K562 (cell line): Measurements from ENCODE around the gene CNTFR. TPM values are rescaled to one million over a fixed set of nuclear protein-coding genes. Genes with fewer than 3 reads are reported as not detected.

ENCODE experiments used
- ATAC-seq: fragments of 200-7000 bp; cut with Tn5 transposase; 3 replicates; pipeline ENCODE4 v1.9.1; 2020; ENCODE audit warnings: moderate library complexity
- BruUV-seq: library from RNA; stranded (reverse); fragments of 400-500 nt; replicated peaks from 2 replicates; lab custom pipeline; 2021; lab: Mats Ljungman, UMichigan
- CTCF ChIA-PET: fragments of 300-600 bp; formaldehyde crosslinking; extraction: SDS; loops from one replicate; lab custom pipeline; 2021; ENCODE audit warnings: low intra/inter-chr PET ratio; lab: Yijun Ruan, JAX
- POLR2A ChIA-PET: fragments of 300-600, 350-650 bp; sonication (Branson Sonifier 250); formaldehyde crosslinking; extraction: SDS; loops from one replicate; lab custom pipeline; 2021; ENCODE audit warnings: antibody characterized with exemption, inconsistent platforms; lab: Yijun Ruan, JAX
- DNase-seq, 4 experiments: peaks; one replicate each; pipeline versions ENCODE4 v3.0.0 to v3.0.0-alpha.2; 2011 to 2018; ENCODE audit warnings: low spot score in 3 of 4, mixed read lengths in 3 of 4; ENCODE audit errors: extremely low read depth in 1 of 4
- FAIRE-seq: peaks from 2 replicates; lab custom pipeline; 2011; peaks lifted over from hg19 to GRCh38; lab: Jason Lieb, UNC
- H2AFZ ChIP-seq: 2 replicates; pipeline ENCODE4 v1.6.0; 2011; ENCODE audit warnings: low read depth, low read length, control low read depth, inconsistent platforms
- H3K27ac ChIP-seq: fragments of 200-600 bp; 3 replicates; pipeline ENCODE4 v1.8.0; 2011; ENCODE audit warnings: low read depth, mild to moderate bottlenecking, control low read depth, inconsistent platforms, low read length, moderate library complexity, mixed read lengths; ENCODE audit errors: extremely low read depth
- H3K27me3 ChIP-seq, 2 experiments: fragments of 300-600 bp in 1 of 2; 2 replicates in 1 of 2; 3 replicates in 1 of 2; pipeline versions ENCODE4 v1.6.0 to v1.8.0; 2011; ENCODE audit warnings: inconsistent platforms in 2 of 2, low read length in 2 of 2, mild to moderate bottlenecking in 1 of 2, mixed read lengths in 1 of 2, moderate library complexity in 1 of 2; ENCODE audit not compliant: control insufficient read depth in 2 of 2, insufficient read depth in 2 of 2
- H3K36me3 ChIP-seq: fragments of 300-600 bp; 3 replicates; pipeline ENCODE4 v1.8.0; 2011; ENCODE audit warnings: mild to moderate bottlenecking, low read length, inconsistent platforms; ENCODE audit not compliant: control insufficient read depth, insufficient read depth
- H3K4me1 ChIP-seq, 2 experiments: fragments of 200-600 bp in 1 of 2; replicated peaks in 1 of 2; 2 replicates in 1 of 2; 3 replicates in 1 of 2; pipeline versions ENCODE4 v1.5.1 to v1.8.0; 2011; ENCODE audit warnings: inconsistent platforms in 2 of 2, low read length in 2 of 2, mild to moderate bottlenecking in 1 of 2, mixed read lengths in 1 of 2, moderate library complexity in 1 of 2; ENCODE audit not compliant: control insufficient read depth in 2 of 2, insufficient read depth in 2 of 2
- H3K4me2 ChIP-seq: 2 replicates; pipeline ENCODE4 v1.6.1; 2011; ENCODE audit warnings: low read length, control low read depth, inconsistent platforms, mixed read lengths; ENCODE audit not compliant: insufficient read depth
- H3K4me3 ChIP-seq: fragments of 200-600 bp; sonication (generic), shearing (Covaris generic); 2 replicates; pipeline ENCODE4 v1.5.1; 2016; ENCODE audit warnings: control low read depth, inconsistent platforms
- H3K79me2 ChIP-seq: fragments of 200-600 bp; 3 replicates; pipeline ENCODE4 v1.8.0; 2011; ENCODE audit warnings: low read length, inconsistent platforms; ENCODE audit not compliant: control insufficient read depth, insufficient read depth
- H3K9ac ChIP-seq, 2 experiments: 2 replicates each; pipeline versions ENCODE4 v1.6.0 to v1.6.1; 2011; ENCODE audit warnings: low read depth in 2 of 2, low read length in 2 of 2, control low read depth in 1 of 2, inconsistent platforms in 1 of 2, mild to moderate bottlenecking in 1 of 2, mixed read lengths in 1 of 2; ENCODE audit not compliant: insufficient read depth in 1 of 2
- H3K9me1 ChIP-seq: one replicate; pipeline ENCODE4 v1.6.0; 2011; ENCODE audit warnings: inconsistent platforms, mild to moderate bottlenecking, low read length, moderate library complexity; ENCODE audit not compliant: control insufficient read depth, insufficient read depth
- H3K9me3 ChIP-seq: replicated peaks from 2 replicates; pipeline ENCODE4 v1.5.1; 2011; ENCODE audit warnings: low read depth, low read length, inconsistent platforms; ENCODE audit not compliant: control insufficient read depth, insufficient read depth
- H4K20me1 ChIP-seq: replicated peaks from 2 replicates; pipeline ENCODE4 v1.6.1; 2011; ENCODE audit warnings: low read length, inconsistent platforms, mixed read lengths; ENCODE audit not compliant: control insufficient read depth, insufficient read depth
- AFF4 ChIP-seq: sonication (generic); formaldehyde crosslinking; IDR thresholded peaks from 2 replicates; pipeline ENCODE4 v1.8.0; 2023; ENCODE audit warnings: mild to moderate bottlenecking, missing genetic modification reagents
- DDX20 ChIP-seq: fragments of 450-650 bp; IDR thresholded peaks from 2 replicates; pipeline ENCODE4 v1.6.1; 2016; ENCODE audit warnings: missing genetic modification characterization, low read depth, mild to moderate bottlenecking, missing compliant biosample characterization, moderate library complexity
- MIER1 ChIP-seq: fragments of 450-650 bp; IDR thresholded peaks from 2 replicates; pipeline ENCODE4 v1.6.1; 2016; ENCODE audit warnings: antibody characterized with exemption, mild to moderate bottlenecking, low read depth
- RCOR1 ChIP-seq, 2 experiments: IDR thresholded peaks; 2 replicates each; pipeline ENCODE4 v1.6.1; 2012; ENCODE audit warnings: low read depth in 2 of 2, low read length in 2 of 2, borderline replicate concordance in 1 of 2, improper control_type of control experiment in 1 of 2
- TGIF2 ChIP-seq: sonication (generic); formaldehyde crosslinking; IDR thresholded peaks from 2 replicates; pipeline ENCODE4 v1.8.1; 2022; ENCODE audit warnings: mild to moderate bottlenecking, missing genetic modification reagents, moderate library complexity
- ZFP36 ChIP-seq: fragments of 150-350 bp; IDR thresholded peaks from 2 replicates; pipeline ENCODE4 v1.6.1; 2018; ENCODE audit warnings: low read length, low read depth; ENCODE audit not compliant: partially characterized antibody
- ZNF561 ChIP-seq: fragments of 450-650 bp; formaldehyde crosslinking; conservative IDR thresholded peaks from 2 replicates; pipeline ENCODE4 v1.4.0; 2020; ENCODE audit warnings: mild to moderate bottlenecking, moderate library complexity
- WGBS: fragments of 100-300 bp; shearing (Covaris generic); methylation state at CpG from one replicate; pipeline ENCODE4 v1.1.6; 2016; ENCODE audit warnings: low coverage, mixed read lengths; ENCODE audit not compliant: insufficient coverage; ENCODE audit errors: missing lambda C conversion rate; 5-methylcytosine and 5-hydroxymethylcytosine counted together
- in situ Hi-C: fragments of 300-500 bp; cut with MboI; formaldehyde crosslinking; loops from 4 replicates; pipeline ENCODE4 v1.15.0; 2018; ENCODE audit warnings: inconsistent platforms, mixed read lengths
- intact Hi-C: fragments of 100-400 bp; cut with micrococcal nuclease; formaldehyde crosslinking; loops from 2 replicates; pipeline ENCODE4 v1.14.2; 2022
- polyA plus RNA-seq, 8 experiments: library from polyadenylated mRNA; depleted of rRNA in 4 of 8; stranded (reverse) in 5 of 8; unstranded in 3 of 8; fragments of >200 nt; fragmentation: Nextera tagmentation in 2 of 8; fragmentation: Illumina TruSeq in 1 of 8; extraction: Ambion mirVana in 2 of 8; extraction: Trizol in 1 of 8; gene quantifications; 2 replicates each; pipeline versions ENCODE4 v1.2.1 to v1.2.3, GENCODE V29; 2011 to 2014; ENCODE audit warnings: inconsistent platforms in 1 of 8, missing spikeins in 1 of 8
- total RNA-seq, 7 experiments: library from RNA; depleted of rRNA in 6 of 7; stranded (reverse); fragments of >200 nt in 6 of 7; fragmentation: Illumina TruSeq in 2 of 7; extraction: Trizol in 2 of 7; gene quantifications; 2 replicates each; pipeline versions ENCODE4 v1.2.1 to v1.2.3, GENCODE V29; 2011 to 2021; ENCODE audit warnings: low replicate concordance in 1 of 7
- TF ChIP-seq, protein P1 (sequence below): fragments of 150-350 bp; IDR thresholded peaks from 2 replicates; pipeline ENCODE4 v1.6.1; 2014; ENCODE audit warnings: low read depth, mild to moderate bottlenecking, low read length, borderline replicate concordance

CNTFR gene
- total and polyA plus RNA-seq, 9 of the 15 experiments (the other 6 are each of a cell fraction or from before 2014, with no cell fraction given), result not detected

DNA sequence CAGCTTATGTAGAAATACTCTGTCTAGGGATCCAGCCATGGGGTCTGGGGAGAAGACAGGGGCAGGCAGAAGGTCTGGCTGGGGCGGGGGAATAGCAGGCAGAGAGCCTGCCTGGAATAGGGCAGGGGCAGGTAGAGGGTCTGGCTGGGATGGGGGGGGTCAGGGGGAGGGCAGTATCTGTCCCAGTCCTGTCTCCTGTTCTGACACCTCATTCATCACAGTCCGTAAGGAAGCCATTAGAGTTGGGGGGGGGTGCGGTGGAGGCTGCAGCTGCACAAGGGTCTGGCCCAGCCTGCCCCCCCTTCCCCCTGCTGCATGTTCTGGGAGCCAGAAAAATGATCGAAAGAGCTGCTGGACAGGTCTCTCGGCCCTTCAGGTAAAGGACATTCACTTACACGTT lies 32.6 kb downstream of the CNTFR start:
- Histone ChIP-seq H3K4me2 (no peak overlapping the region), H3K9me3 (no peaks in the 10 kb centered on the region), H3K4me1 (peaks cover 0 to 8% of the 10 kb centered on the region in 2 experiments; a peak in 2 of 5 replicates), H2AFZ (no peak overlapping the region), H3K9ac (no peak overlapping the region), H3K4me3 (no peak overlapping the region), H3K79me2 (no peaks in the 10 kb centered on the region), H3K9me1 (no peaks in the 10 kb centered on the region), H4K20me1 (no peaks in the 10 kb centered on the region), H3K27me3 (peaks cover 0 to 61% of the 10 kb centered on the region in 2 experiments; a peak in 4 of 5 replicates), H3K27ac (no peak overlapping the region), H3K36me3 (no peaks in the 10 kb centered on the region)
- in situ Hi-C loops, result no loop called here
- 0% methylated on average over 6 of the region's 6 CpGs for WGBS
- DNase-seq (no peak), FAIRE-seq (no peak), ATAC-seq (no peak)
- ChIA-PET POLR2A (no interaction called here), CTCF (no interaction called here)
- BruUV-seq, result no TSS peak
- TF ChIP-seq AFF4 (CRISPR knock-in tag) (no peak), MIER1 (no peak), ZNF561 (CRISPR knock-in tag) (no peak), ZFP36 (no peak), TGIF2 (CRISPR knock-in tag) (no peak), RCOR1 (IDR thresholded peaks at IDR 0.05; ENCODE audit: borderline replicate concordance in 1 of 2, low read depth in 2 of 2, low read length in 2 of 2) (no peak), DDX20 (tag) (no peak)
- TF ChIP-seq, protein P1, sequence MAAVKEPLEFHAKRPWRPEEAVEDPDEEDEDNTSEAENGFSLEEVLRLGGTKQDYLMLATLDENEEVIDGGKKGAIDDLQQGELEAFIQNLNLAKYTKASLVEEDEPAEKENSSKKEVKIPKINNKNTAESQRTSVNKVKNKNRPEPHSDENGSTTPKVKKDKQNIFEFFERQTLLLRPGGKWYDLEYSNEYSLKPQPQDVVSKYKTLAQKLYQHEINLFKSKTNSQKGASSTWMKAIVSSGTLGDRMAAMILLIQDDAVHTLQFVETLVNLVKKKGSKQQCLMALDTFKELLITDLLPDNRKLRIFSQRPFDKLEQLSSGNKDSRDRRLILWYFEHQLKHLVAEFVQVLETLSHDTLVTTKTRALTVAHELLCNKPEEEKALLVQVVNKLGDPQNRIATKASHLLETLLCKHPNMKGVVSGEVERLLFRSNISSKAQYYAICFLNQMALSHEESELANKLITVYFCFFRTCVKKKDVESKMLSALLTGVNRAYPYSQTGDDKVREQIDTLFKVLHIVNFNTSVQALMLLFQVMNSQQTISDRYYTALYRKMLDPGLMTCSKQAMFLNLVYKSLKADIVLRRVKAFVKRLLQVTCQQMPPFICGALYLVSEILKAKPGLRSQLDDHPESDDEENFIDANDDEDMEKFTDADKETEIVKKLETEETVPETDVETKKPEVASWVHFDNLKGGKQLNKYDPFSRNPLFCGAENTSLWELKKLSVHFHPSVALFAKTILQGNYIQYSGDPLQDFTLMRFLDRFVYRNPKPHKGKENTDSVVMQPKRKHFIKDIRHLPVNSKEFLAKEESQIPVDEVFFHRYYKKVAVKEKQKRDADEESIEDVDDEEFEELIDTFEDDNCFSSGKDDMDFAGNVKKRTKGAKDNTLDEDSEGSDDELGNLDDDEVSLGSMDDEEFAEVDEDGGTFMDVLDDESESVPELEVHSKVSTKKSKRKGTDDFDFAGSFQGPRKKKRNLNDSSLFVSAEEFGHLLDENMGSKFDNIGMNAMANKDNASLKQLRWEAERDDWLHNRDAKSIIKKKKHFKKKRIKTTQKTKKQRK, result no peak
- intact Hi-C loops, result no loop called here
